T47D (cell line): ENCODE measurements around the gene MMP13.
"Not testable (repeated sequence)": the region's sequence is repeated elsewhere in the genome, so short reads cannot be mapped to it uniquely, and the experiment has no call there.

ENCODE experiments used
- DNase-seq, 2 experiments: peaks; one replicate each; pipeline versions ENCODE4 v3.0.0 to v3.0.0-alpha.2; 2011 to 2012; ENCODE audit warnings: low read depth in 1 of 2, low spot score in 1 of 2
- JUND ChIP-seq: IDR thresholded peaks from 2 replicates; pipeline ENCODE4 v1.6.1; 2012; ENCODE audit warnings: low read depth
- in situ Hi-C: cut with HindIII; loops from 2 replicates; pipeline ENCODE4 v1.10.0; 2016; ENCODE audit warnings: low sequenced_read_pairs, low pct_unique_long_range_greater_than_20kb

MMP13 gene

DNA sequence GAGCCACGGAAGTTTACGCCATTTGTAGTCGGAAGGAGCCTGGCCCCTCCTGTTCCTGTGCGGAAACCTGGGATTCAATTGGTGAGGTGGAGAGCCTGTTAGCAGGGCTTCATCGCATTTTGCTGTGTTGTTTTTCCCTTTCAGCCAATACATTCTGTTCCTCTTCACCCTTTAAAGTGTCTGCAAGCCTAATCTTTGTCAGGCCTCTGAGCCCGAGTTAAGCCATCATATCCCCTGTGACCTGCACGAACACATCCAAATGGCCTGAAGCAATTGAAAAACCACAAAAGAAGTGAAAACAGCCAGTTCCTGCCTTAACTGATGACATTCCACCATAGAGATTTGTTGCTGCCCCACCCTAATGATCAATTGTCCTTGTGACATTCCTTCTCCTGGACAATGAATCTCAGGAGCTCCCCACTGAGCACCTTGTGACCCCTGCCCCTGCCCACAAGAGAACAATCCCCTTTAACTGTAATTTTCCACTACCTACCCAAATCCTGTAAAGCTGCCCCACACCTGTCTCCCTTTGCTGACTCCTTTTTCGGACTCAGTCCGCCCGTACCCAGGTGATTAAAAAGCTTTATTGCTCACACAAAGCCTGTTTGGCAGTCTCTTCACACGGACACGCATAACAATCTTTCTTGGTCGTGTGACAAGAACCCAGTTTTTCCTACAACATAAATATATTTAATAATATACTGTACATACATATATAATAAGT lies 43.6 kb downstream of the MMP13 start:
- no peak for DNase-seq
- TF ChIP-seq JUND: no peak
- in situ Hi-C loops: no loop called here

DNA sequence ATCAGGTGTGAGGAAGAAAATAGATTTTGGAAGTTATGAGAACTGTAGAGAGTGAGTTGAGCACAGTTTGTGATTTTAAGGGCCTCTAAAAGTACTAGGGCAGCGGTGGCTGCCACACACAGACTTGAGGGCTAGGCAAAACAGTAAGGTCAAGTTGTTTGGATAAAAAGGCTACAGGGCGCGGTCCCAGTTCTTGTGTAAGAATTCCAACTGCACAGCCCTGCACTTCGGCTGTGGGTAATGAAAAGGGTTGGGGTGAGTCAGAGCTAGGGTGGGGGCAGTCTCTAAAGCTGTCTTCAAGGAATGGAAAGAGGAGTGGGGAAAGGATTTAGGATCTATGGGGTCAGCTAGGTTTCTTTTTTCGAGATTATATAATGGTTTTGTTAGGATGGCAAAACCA lies 49.7 kb downstream of the MMP13 start:
- DNase-seq, in situ Hi-C loops: not testable (repeated sequence)

DNA sequence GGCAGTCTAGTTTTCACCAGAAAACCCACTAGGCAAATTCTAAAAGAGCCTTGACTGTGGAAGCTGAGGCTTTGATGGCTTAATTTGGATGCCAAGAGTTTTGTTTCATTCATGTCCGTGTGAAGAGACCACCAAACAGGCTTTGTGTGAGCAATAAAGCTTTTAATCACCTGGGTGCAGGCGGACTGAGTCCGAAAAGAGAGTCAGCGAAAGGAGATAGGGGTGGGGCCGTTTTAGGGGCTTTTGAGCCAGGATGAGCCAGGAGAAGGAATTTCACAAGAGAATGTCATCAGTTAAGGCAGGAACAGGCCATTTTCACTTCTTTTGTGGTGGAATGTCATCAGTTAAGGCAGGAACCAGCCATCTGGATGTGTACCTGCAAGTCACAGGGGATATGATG lies 51.6 kb downstream of the MMP13 start:
- in situ Hi-C loops: not testable (repeated sequence)

GRCh38 chr11:102900346-102900745 lies 55.2 kb downstream of the MMP13 start:
- in situ Hi-C loops: no loop called here
- DNase-seq: no peak

More for the DNA sequence above, 51.6 kb downstream of the MMP13 start:
- not testable (repeated sequence) for DNase-seq

More at GRCh38 chr11:102900346-102900745, 55.2 kb downstream of the MMP13 start:
- no peak for TF ChIP-seq JUND
